HEK293T (cell line): ENCODE results near the gene SLC25A23.

Experiments used
- BHLHE40 ChIP-seq: fragments of 450-650 bp; IDR thresholded peaks from 2 replicates; pipeline ENCODE4 v1.6.1; 2016; ENCODE audit warnings: mild to moderate bottlenecking, moderate library complexity, borderline replicate concordance
- CTBP1 ChIP-seq: fragments of 450-650 bp; IDR thresholded peaks from 2 replicates; pipeline ENCODE4 v1.6.1; 2016; ENCODE audit warnings: borderline replicate concordance
- ELF4 ChIP-seq: fragments of 450-650 bp; IDR thresholded peaks from 2 replicates; pipeline ENCODE4 v1.6.1; 2017; ENCODE audit warnings: antibody characterized with exemption
- SUZ12 ChIP-seq: fragments of 450-650 bp; IDR thresholded peaks from 2 replicates; pipeline ENCODE4 v1.6.1; 2016; ENCODE audit warnings: mild to moderate bottlenecking
- TARDBP ChIP-seq: fragments of 450-650 bp; IDR thresholded peaks from 2 replicates; pipeline ENCODE4 v1.6.1; 2016

GRCh38 chr19:6439743-6440142 lies 19.8 kb downstream of the SLC25A23 start:
- TF ChIP-seq BHLHE40 (no peak), ELF4 (no peak), SUZ12 (no peak), CTBP1 (no peak), TARDBP (no peak)
